Left cardiac atrium (tissue), 4 donors: ENCODE results near the gene RPA1. TPM values are rescaled to one million over a fixed set of nuclear protein-coding genes. Genes with fewer than 3 reads are reported as not detected.

Experiments used
- ATAC-seq, 2 donors: fragments of 200-7000 bp; cut with Tn5 transposase; one replicate each; pipeline ENCODE4 v1.9.1; 2020; ENCODE audit warnings: mild to moderate bottlenecking in 2 of 2, moderate library complexity in 2 of 2
- DNase-seq: peaks from one replicate; pipeline ENCODE4 v3.0.0-alpha.2; 2020
- intact Hi-C, 2 donors: fragments of 100-400 bp; cut with DNase I; formaldehyde crosslinking; loops; one replicate each; pipeline versions ENCODE4 v1.14.1 to v1.15.1; 2022 to 2023
- total RNA-seq, 2 donors: library from RNA; stranded (reverse); fragmentation: NEBNext Ultra II Directional; extraction: Animal tissue kit (Norgen Biotek cat#: 25700); gene quantifications; one replicate each; pipeline ENCODE4 v1.2.1, GENCODE V29; 2021
- donor health status: DM: no; HTN: yes; CAD: no.
- donor health status: DM: no; HTN: yes; CAD: no; lungs with severe emphysema.
- donor health status: DM: yes; HTN: yes; CAD: no.
- donor health status: Dilated cardiomyopathy.

The RPA1 gene
- total RNA-seq, 2 donors from 2014 or later: 61.8 to 95.1 TPM

DNA sequence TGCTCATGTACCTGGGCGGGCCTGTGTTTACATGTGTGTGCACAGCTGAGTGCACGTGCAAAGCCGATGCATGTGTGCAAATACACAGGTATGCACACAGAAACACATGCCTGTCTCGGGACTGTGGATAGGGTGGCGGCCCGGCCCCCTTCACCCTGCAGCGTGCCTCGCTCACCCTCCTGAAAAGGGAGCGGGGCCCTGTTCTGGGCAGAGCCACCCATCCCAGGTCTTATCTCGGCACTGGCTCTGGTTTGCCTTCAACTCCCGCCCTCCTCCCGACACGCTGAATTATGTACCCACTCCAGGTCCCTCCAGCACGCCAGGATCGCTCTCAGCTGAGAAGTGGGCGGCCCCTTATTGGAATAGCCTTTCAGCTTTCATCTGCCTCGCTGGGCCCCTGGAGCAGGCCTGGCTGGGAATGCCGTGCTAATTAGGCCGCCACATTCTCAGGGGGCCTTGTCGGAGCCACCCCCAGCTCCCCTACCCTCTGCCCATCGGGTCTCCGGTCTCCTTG is 117.5 kb downstream of the RPA1 start:
- peak; percentile 86 to 94 for ATAC-seq
- intact Hi-C loops: no loop called here
- peak; percentile 68 for DNase-seq

DNA sequence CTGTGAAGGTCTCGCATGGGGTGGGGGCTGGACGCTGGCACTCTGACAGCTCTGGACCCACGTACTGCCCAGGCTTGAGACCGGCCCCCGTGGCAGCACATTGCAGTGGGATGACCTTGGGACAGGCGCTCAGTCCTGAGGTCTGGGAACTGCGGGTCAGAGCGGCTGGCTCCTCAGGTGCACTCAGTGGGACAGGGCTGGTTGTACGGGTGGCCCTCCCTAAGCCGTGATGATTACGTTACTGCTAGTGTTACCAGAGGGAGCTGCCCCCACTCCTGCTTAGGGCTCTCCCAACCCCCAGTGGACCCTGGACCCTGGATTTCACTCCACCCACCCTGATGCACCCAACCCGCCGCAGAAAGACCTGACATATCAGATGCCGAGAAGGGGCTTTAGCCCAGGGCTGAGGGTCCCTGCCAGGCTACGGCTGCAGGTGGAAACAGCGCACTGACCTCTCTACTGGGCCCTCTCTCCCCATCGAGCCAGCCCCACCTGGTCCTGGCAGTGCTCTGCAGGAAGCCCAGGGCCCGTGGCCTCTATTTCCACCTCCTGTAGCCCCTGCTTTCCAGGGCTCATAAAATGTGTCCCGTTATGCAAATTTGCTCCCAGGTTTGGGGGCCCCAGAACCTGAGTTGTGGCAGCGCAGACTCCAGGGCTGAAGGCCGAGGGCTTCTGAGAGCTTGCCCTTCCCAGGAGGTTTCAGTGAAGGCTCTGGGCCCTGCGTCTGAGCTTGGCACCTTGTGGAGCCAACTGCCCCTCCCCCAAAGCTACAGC is 118.1 kb downstream of the RPA1 start:
- ATAC-seq (peak; percentile 43 to 45), DNase-seq (no peak)
- intact Hi-C loops: no loop called here

DNA sequence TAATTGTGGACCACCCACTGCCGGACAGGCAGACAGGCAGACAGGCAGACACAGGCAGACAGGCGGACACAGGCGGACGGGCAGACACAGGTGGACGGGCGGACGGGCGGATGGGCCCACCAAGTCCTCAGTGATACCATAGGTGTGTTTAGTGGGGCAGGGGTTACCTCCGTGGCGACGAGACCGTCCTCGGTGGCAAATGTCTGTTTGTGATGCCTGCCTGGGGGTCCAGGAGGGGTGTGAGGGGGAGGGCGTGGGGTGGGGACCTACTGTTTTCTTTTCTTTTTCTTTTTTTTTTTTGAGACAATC is 118.7 kb downstream of the RPA1 start:
- ATAC-seq (no peak), DNase-seq (no peak)
- intact Hi-C loops: no loop called here

Other genes with a start within 250 kb of the RPA1 start
- gene SLC43A2, start 201.2 kb upstream of the RPA1 start, total RNA-seq: 1 to 10 TPM; 7.4 to 8.2 TPM
- 10 to 100 TPM; 10.7 to 17.7 TPM for gene SCARF1, start 184.3 kb upstream of the RPA1 start, total RNA-seq
- gene RILP, start 180.1 kb upstream of the RPA1 start, total RNA-seq: 10 to 100 TPM; 38.5 to 44.5 TPM
- 100 to 1,000 TPM; 136 to 181 TPM for gene PRPF8, start 145.1 kb upstream of the RPA1 start, total RNA-seq
- 1 to 10 TPM; 3.7 to 6.0 TPM for gene TLCD2, start 119.6 kb upstream of the RPA1 start, total RNA-seq
- gene WDR81, start 105.3 kb upstream of the RPA1 start, total RNA-seq: 10 to 100 TPM; 15.4 to 16.1 TPM
- gene SERPINF2, start 87.1 kb upstream of the RPA1 start, total RNA-seq: 1 to 10 TPM; 4.2 to 4.9 TPM
- gene SERPINF1, start 67.9 kb upstream of the RPA1 start, total RNA-seq: 100 to 1,000 TPM; 252 to 407 TPM
- gene SMYD4, start 103 bp upstream of the RPA1 start, total RNA-seq: 10 to 100 TPM; 10.6 to 17.6 TPM
- gene RTN4RL1, start 195.3 kb downstream of the RPA1 start, total RNA-seq: 1 to 10 TPM; 6.2 to 7.6 TPM
- gene DPH1, start 200.1 kb downstream of the RPA1 start, total RNA-seq: 10 to 100 TPM; 21.2 to 30.8 TPM
- gene OVCA2, start 212.0 kb downstream of the RPA1 start, total RNA-seq: 10 to 100 TPM; 15.4 to 26.5 TPM
- 10 to 100 TPM; 20.6 to 22.1 TPM for gene HIC1, start 225.1 kb downstream of the RPA1 start, total RNA-seq